ENCODE measurements around the gene TMEM164. TPM values are rescaled to one million over a fixed set of nuclear protein-coding genes. Genes with fewer than 3 reads are reported as not detected.

TMEM164 gene
- total and polyA plus RNA-seq, 2 of the 4 experiments (the other 2 are of a cell fraction), result 6.3 to 7.1 TPM

DNA sequence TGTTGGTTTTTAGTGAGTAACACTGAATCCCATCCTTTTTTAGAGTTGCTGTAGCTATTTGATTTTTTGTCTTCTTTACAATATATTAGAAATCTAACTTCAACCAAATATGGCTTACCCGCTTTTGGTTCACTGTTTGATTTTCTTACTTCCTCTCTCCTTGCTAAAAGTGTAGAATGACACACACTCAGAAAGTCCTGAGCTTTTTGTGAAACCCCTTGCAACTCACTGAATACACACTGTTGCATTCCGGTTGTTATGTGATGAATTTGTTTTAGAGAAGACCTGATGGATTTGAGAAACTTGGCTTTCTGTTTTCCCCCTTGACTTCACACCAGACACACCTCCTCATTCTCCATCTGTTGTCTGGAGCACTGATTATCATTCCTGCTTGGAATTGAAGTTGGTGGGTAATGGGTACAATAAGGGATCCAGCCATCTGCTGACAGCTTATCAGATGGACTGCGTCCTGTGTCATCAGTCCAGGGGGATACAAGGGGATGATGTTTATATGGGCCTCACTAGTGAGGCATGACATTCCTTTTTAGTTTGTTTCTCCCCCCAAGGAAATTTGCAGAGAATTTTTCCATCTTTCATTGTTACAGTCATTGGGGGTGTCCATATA lies 5.2 kb downstream of the TMEM164 start:
- Histone ChIP-seq H2BK120ac (ENCODE audit: low read depth, low read length) (no peak overlapping the region), H3K18ac (ENCODE audit: low read depth, low read length) (no peak overlapping the region), H4K5ac (ENCODE audit: low read depth, low read length) (no peak overlapping the region), H3K9me1 (ENCODE audit: insufficient read depth, low read length) (0 out of 2 replicates have a peak, but pooled peaks cover 8% of the 10 kb centered on the region), H3K4me3 (ENCODE audit: insufficient read depth, low read depth, low read length) (no peak overlapping the region), H2AK5ac (ENCODE audit: low read depth, low read length) (no peak overlapping the region), H4K20me1 (ENCODE audit: insufficient read depth, low read length) (peaks cover 4% of the 10 kb centered on the region; the same call in 1 of the 2 replicates), H3K4me2 (ENCODE audit: low read depth, low read length) (no peak overlapping the region), H2BK15ac (ENCODE audit: low read depth, low read length) (no peak overlapping the region), H2AFZ (replicated peaks; ENCODE audit: low read length, poor library complexity) (no peak overlapping the region), H3K9ac (ENCODE audit: low read depth, low read length) (no peak overlapping the region), H4K8ac (ENCODE audit: low read depth in 2 of 2, low read length in 2 of 2) (no peak overlapping the region), H3K4ac (ENCODE audit: low read depth, low read length) (no peak overlapping the region), H3K79me1 (ENCODE audit: low read depth in 1 of 2, low read length in 2 of 2) (peaks cover 0 to 6% of the 10 kb centered on the region in 2 experiments; a peak in 1 of 4 replicates), H3K9me3 (ENCODE audit: control insufficient read depth, insufficient read depth, low read length) (no peaks in the 10 kb centered on the region), H3K23ac (ENCODE audit: low read depth, low read length) (no peak overlapping the region), H3K27ac (ENCODE audit: insufficient read depth, low read length) (no peak overlapping the region), H3K56ac (ENCODE audit: extremely low read depth, insufficient read depth, low read length) (no peak overlapping the region), H3K27me3 (ENCODE audit: control insufficient read depth, insufficient read depth, low read length) (peaks cover 5% of the 10 kb centered on the region; the same call in 1 of the 2 replicates), H4K91ac (ENCODE audit: insufficient read depth, low read depth, low read length) (no peak overlapping the region), H3K36me3 (ENCODE audit: control insufficient read depth, insufficient read depth, low read length) (0 out of 2 replicates have a peak, but pooled peaks cover 2% of the 10 kb centered on the region), H2BK5ac (ENCODE audit: low read depth, low read length, poor library complexity, severe bottlenecking) (no peak overlapping the region), H2AK9ac (replicated peaks; ENCODE audit: low read depth, low read length, poor library complexity) (no peak overlapping the region), H2BK20ac (ENCODE audit: low read depth, low read length) (no peak overlapping the region), H3K14ac (replicated peaks; ENCODE audit: low read depth, low read length) (no peak overlapping the region), H3K4me1 (ENCODE audit: control insufficient read depth, insufficient read depth, low read length) (no peaks in the 10 kb centered on the region)
- dilution Hi-C loops (cut with HindIII; ENCODE audit: low sequenced_read_pairs, unreplicated experiment) (no loop called here), in situ Hi-C loops (cut with MboI; ENCODE audit: low sequenced_read_pairs) (no loop called here), intact Hi-C loops (cut with micrococcal nuclease) (loop anchor here (10.0 kb wide), 1 partner anchor 137 kb away; no protein-coding TSS in a partner anchor)
- no TSS peak for BruUV-seq (replicated peaks)
- ATAC-seq (ENCODE audit: low read depth), result no peak
- no CpG with 5 or more reads among the region's 3 CpGs for WGBS, 2 experiments (ENCODE audit: extremely low coverage in 2 of 2, insufficient read length in 1 of 2)
- DNase-seq, result no peak
- TF ChIP-seq RAD21 (IDR thresholded peaks at IDR 0.05; ENCODE audit: low read length), result no peak
- TF ChIP-seq RCOR1 (IDR thresholded peaks at IDR 0.05; ENCODE audit: insufficient replicate concordance, low read length), result no peak
- TF ChIP-seq, protein P1, sequence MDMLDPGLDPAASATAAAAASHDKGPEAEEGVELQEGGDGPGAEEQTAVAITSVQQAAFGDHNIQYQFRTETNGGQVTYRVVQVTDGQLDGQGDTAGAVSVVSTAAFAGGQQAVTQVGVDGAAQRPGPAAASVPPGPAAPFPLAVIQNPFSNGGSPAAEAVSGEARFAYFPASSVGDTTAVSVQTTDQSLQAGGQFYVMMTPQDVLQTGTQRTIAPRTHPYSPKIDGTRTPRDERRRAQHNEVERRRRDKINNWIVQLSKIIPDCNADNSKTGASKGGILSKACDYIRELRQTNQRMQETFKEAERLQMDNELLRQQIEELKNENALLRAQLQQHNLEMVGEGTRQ (IDR thresholded peaks at IDR 0.05; ENCODE audit: low read depth, low read length), result no peak
- no peak for TF ChIP-seq CHD1 (IDR thresholded peaks at IDR 0.05; ENCODE audit: low read depth, low read length)
- ChIA-PET POLR2A (ENCODE audit: unreplicated experiment) (interaction anchor here (0.6 kb wide), 1 partner anchor 471 kb away, joined by 3 read pairs; no protein-coding TSS in a partner anchor), CTCF (no interaction called here)

Measured in IMR-90 (cell line).